GM12801 (cell line): ENCODE results near the gene MACROH2A1.

Experiments used
- TF ChIP-seq, protein P1 (sequence below): IDR thresholded peaks from one replicate; pipeline ENCODE4 v1.5.1; 2011; ENCODE audit warnings: control low read depth; ENCODE audit not compliant: insufficient read length; ENCODE audit errors: extremely low read depth

Gene MACROH2A1

DNA sequence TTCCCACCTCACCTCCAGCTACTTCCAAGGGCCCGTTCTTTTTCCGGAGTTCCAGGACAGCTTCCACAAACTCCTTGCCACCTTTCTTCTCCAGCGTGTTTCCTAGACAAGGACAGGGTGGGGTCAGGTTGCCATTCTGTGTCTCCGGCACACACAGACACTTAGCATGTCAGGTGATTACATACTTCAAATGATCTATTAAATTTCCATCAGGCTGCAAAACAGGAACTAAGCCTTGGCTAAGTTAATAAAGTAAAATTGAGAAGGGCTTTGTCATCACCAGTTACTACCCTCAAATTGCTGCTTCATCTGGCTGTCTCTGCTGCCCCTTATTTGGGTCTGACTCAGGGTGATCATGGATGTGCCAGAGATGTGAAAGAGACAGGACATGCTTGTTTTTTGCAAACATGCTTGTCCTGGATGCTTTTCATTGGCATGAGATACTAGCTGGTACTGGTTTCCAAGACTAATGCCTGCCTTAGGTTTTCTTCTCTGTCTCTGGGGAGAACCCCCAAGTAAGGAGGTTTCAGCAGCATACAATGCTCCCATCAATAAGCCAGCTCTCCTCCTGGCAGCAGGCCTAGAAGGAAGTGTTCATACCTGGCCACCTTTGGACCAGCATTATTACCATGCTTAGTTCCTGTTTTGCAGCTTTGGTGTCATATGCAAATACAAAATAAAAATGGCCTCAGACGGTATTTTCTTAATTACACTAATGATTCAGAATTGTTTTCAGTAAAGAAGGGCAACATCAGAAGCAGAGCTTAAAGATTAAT, 52.9 kb downstream of the MACROH2A1 start:
- TF ChIP-seq, protein P1, sequence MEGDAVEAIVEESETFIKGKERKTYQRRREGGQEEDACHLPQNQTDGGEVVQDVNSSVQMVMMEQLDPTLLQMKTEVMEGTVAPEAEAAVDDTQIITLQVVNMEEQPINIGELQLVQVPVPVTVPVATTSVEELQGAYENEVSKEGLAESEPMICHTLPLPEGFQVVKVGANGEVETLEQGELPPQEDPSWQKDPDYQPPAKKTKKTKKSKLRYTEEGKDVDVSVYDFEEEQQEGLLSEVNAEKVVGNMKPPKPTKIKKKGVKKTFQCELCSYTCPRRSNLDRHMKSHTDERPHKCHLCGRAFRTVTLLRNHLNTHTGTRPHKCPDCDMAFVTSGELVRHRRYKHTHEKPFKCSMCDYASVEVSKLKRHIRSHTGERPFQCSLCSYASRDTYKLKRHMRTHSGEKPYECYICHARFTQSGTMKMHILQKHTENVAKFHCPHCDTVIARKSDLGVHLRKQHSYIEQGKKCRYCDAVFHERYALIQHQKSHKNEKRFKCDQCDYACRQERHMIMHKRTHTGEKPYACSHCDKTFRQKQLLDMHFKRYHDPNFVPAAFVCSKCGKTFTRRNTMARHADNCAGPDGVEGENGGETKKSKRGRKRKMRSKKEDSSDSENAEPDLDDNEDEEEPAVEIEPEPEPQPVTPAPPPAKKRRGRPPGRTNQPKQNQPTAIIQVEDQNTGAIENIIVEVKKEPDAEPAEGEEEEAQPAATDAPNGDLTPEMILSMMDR = no peak

DNA sequence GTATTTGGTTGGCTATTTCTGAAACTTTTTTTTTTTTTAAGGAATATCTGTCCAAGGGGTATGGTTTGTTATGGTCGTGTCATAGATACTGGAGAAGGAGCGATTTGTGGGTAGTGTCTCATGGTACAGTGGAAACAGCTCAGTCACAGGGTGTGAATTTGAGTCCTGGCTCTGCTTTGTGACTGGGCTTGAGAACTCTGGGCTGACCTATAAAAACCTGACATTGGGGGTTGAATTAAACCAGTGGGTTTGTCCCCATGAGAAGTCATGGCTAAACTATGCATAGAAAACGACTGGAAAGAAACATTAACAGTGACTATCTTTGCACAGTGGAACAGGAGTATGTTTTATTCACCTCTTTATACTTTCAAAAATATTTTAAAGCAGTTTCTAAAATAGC, 54.7 kb downstream of the MACROH2A1 start:
- TF ChIP-seq, protein P1 = no peak

DNA sequence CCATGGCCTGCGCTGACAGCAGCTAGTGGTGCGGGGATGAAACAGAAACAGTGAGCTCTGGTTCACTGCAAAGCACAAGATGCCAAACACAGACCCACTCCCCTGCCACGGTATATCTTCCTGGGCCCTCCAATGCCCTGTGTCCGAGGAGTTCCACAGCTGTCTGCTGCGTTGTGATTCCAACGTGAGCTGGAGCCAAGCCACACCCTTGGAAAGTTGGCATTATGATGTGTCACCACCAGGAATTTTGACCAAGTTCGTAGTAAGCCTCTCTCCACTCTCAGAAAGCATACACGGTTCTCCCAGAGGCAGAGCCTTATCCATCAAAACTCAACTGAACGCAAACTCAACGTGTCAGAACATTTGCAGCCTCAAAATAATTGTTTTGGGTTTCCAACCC, 55.6 kb downstream of the MACROH2A1 start:
- TF ChIP-seq, protein P1 = no peak

DNA sequence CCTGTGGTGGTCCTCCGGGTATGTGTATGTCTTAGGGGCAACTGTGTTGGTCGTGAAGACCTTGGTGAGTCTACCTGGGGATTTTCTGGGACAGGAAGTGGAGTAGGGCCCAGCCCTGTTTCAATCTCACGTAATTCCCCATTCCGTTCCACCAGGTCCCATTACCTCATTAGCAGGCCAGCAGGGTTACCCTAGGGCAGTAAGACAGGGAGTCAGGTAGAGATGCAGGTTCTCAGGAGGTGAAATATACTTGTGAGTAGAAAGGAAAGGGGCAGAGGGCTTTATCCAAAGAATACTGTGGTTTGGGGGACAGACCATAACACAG, 56.5 kb downstream of the MACROH2A1 start:
- TF ChIP-seq, protein P1 = no peak

DNA sequence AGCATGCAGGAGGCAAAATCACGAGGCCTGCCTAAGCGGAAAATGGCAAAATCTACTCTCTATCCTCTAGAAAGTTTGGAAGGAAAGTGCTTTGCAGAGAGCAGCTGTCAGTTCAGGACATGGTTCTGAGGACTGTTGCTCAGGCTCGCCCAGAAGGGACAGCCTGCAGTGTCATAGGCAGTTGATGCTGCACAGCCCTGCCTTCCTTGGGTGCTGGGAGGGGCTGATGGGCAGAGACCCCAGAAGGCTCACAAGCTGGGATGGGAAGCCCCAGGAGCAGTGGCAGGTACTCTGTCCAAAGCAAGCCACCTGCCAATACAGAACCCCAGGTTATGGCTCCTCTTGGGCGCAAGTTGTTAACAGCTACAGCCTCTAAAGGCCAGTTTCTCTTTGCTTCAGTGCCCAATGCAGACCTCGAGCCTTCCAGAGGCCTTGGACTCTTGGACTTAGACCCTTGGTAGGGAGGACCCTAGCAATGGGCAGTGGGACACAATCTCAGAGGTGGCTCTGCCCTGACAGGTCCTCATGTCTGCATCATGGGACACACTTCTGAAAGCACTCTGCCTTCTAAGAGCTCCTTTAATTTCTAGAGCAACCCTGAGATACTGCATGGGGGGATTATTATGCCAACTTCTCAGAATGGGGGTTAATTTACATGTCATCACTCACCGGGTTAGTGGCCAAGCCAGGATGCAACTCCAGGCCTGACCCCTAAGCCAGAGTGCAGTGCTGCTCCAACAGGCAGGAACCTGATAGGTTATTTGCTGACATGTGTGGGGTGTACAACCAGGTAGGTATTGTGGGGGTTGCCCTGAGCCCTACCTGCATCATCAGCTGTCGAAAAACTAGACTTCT, 57.1 kb downstream of the MACROH2A1 start:
- TF ChIP-seq, protein P1 = no peak

DNA sequence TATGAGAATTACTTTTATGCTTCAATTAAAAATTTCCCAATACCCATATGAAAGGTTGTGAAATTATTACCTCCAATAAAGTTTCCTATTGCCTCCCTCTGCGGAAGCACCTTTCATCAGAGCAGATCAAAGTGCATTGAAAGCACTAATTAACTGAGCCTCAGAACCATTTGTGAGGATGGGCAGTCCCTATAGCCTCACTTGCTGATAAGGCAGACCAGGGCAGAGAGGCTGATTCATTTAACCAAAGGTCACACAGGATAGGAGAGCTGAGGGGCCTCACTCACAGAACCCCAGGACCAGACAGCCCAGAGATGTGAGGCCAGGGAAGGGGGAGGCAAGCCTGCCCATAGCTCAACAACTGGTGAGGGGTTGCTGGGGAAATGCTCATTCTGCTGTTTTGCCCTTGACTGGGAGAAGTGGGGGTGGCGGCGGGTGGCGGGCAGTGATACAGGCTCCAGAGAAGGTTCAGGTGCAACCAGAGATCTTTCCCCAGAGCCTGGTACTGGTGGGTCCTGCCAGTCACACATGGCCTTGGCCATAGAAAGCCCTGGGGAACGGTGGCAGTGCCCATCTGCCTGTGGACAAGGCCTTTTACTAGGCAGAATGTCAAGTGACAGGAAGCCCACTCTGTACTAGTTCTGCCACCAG, 57.9 kb downstream of the MACROH2A1 start:
- TF ChIP-seq, protein P1 = no peak

DNA sequence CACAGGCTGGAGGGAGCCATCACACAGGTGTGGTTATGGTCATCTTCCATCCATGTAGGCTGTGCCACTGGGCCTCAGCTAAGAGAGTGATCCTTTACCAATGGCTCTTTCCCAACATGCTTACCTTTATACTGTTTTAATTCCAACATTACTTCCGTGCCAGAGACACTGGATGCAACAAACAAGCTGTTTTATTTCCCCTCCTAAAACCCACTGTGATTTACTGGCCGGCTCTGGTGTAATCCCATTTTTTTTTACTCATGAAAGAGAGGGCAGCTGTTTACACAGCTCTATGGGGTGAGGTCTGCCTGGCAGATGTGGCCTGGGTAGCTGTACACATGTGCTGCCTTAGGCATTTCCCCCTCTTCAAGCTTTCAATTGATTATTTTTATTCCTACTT, 58.5 kb downstream of the MACROH2A1 start:
- TF ChIP-seq, protein P1 = no peak
